Measurements from ENCODE around the gene REV3L.
"Not testable (repeated sequence)": the region's sequence is repeated elsewhere in the genome, so short reads cannot be mapped to it uniquely, and the experiment has no call there.

The REV3L gene

DNA sequence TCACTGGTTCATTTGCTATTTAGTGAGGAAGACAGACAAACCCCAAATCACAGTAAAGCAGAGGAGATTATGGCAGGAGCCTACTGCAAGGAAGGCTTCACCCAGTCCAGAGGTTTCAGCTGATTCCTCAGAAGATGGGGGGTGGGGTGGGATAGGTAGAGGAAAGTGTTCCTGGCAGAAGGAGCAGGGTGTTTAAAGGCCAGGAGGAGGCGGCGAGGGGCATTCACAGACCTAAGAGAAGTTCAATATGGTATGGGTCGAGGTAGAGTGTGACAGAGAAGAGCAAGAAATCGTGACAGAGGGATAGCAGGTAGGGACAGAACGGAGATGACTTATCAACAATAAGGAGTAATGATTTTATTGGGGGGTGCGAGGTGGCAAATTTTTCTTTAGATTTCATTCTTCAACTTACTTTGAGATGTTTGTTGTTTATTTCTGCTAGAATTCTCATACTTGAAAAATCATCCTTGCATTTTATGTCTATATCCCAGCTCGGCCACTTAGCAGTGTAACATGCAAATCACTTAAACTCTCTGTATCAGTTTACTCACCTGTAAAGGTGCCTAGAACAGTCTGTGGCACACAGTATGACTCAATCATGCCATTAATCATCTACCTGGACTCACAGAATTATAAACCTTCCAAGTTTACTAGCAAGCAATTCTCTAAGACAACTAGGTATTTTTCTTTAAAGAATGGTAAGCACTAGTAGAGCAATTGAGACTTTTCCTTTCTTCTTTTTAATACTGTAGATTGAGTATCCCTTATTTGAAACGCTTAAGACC lies 176.7 kb downstream of the REV3L start:
- H3K27ac ChIP-seq (ENCODE audit: low read depth, low read length): no peak overlapping the region
- H3K4me2 ChIP-seq (ENCODE audit: low read length): no peak overlapping the region

GRCh38 chr6:111301946-111302345 lies 181.1 kb downstream of the REV3L start:
- Histone ChIP-seq H3K4me2 (ENCODE audit: low read length) (no peak overlapping the region), H2AK5ac (ENCODE audit: low read length) (no peak overlapping the region), H3K4ac (ENCODE audit: low read depth, low read length) (no peak overlapping the region), H3K36me3 (ENCODE audit: control insufficient read depth, insufficient read depth, low read length) (peaks cover 2% of the 10 kb centered on the region), H4K8ac (ENCODE audit: low read depth, low read length) (no peak overlapping the region), H3K4me1 (ENCODE audit: control insufficient read depth, low read depth, low read length) (no peaks in the 10 kb centered on the region), H2BK5ac (ENCODE audit: low read length) (no peak overlapping the region), H4K5ac (ENCODE audit: low read length) (no peak overlapping the region), H3K56ac (ENCODE audit: low read length) (no peak overlapping the region), H3K18ac (ENCODE audit: low read length) (no peak overlapping the region), H3K9ac (ENCODE audit: low read length) (no peak overlapping the region), H3K23ac (ENCODE audit: low read length) (no peak overlapping the region), H3K27ac (ENCODE audit: low read depth, low read length) (no peak overlapping the region), H3K27me3 (ENCODE audit: insufficient read depth, low read length, poor library complexity) (no peaks in the 10 kb centered on the region), H3K4me3 (ENCODE audit: low read length) (no peak overlapping the region), H3K79me1 (ENCODE audit: low read length) (no peaks in the 10 kb centered on the region), H2BK15ac (replicated peaks; ENCODE audit: low read depth) (no peak overlapping the region), H3K79me2 (ENCODE audit: control insufficient read depth, insufficient read depth, low read length) (no peaks in the 10 kb centered on the region), H2BK120ac (ENCODE audit: low read depth, low read length) (no peak overlapping the region)
- no CpG with 5 or more reads among the region's 2 CpGs for WGBS (ENCODE audit: extremely low coverage, insufficient coverage, low lambda C conversion rate)
- no peak for DNase-seq

More for the DNA sequence above, 176.7 kb downstream of the REV3L start:
- Histone ChIP-seq H3K79me1 (ENCODE audit: low read length) (no peaks in the 10 kb centered on the region), H3K4ac (ENCODE audit: low read depth, low read length) (no peak overlapping the region), H3K18ac (ENCODE audit: low read length) (no peak overlapping the region), H3K9ac (ENCODE audit: low read length) (no peak overlapping the region), H2BK15ac (replicated peaks; ENCODE audit: low read depth) (no peak overlapping the region), H3K23ac (ENCODE audit: low read length) (no peak overlapping the region), H2BK120ac (ENCODE audit: low read depth, low read length) (no peak overlapping the region), H3K56ac (ENCODE audit: low read length) (no peak overlapping the region), H3K36me3 (ENCODE audit: control insufficient read depth, insufficient read depth, low read length) (no peaks in the 10 kb centered on the region), H2BK5ac (ENCODE audit: low read length) (no peak overlapping the region), H4K8ac (ENCODE audit: low read depth, low read length) (no peak overlapping the region), H2AK5ac (ENCODE audit: low read length) (no peak overlapping the region), H3K4me1 (ENCODE audit: control insufficient read depth, low read depth, low read length) (no peaks in the 10 kb centered on the region), H4K5ac (ENCODE audit: low read length) (no peak overlapping the region), H3K79me2 (ENCODE audit: control insufficient read depth, insufficient read depth, low read length) (no peaks in the 10 kb centered on the region), H3K27me3 (ENCODE audit: insufficient read depth, low read length, poor library complexity) (no peaks in the 10 kb centered on the region), H3K4me3 (ENCODE audit: low read length) (no peak overlapping the region)
- no CpG with 5 or more reads among the region's 8 CpGs for WGBS (ENCODE audit: extremely low coverage, insufficient coverage, low lambda C conversion rate)
- peak; percentile 39 for DNase-seq

DNA sequence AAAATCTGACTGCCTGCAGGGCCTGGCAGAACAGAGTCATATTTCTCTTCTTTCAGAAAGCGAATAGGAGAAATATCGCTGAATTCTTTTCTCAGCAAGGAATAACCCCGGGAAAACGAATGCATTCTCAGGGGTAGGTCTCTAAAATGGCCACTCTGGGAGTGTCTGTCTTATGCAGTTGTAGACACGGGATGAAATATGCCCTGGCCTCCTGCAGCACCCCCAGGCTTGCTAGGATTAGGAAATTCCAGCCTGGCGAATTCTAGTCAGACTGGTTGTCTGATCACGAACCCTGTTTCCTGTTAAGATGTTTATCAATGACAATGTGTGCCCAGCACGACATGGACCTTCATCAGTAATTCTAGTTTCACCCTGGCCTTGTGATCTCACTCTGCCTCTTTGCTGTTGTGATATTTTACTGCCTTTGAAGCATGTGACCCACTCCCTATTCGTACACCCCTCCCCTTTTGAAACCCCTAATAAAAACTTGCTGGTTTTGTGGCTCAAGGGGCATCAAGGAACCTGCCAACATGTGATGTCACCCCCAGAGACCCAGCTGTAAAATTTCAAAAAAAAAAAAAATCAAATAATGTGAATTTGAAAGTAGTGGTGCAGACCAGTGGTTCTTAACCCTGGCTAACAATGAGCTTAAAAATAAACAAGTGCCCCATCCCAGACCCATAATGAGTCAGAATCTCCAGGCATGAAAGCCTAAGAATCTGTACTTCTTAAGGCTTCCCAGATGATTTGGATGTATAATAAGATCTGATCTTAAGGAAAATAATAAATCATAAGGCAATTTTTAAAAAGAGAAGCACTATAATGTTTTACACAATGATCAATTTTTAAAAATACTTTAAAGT lies 181.8 kb downstream of the REV3L start:
- not testable (repeated sequence) for H4K5ac ChIP-seq (ENCODE audit: low read length); H3K4ac ChIP-seq (ENCODE audit: low read depth, low read length); H3K36me3 ChIP-seq (ENCODE audit: control insufficient read depth, insufficient read depth, low read length); H3K4me1 ChIP-seq (ENCODE audit: control insufficient read depth, low read depth, low read length); DNase-seq; H3K27me3 ChIP-seq (ENCODE audit: insufficient read depth, low read length, poor library complexity); H3K4me3 ChIP-seq (ENCODE audit: low read length); H4K8ac ChIP-seq (ENCODE audit: low read depth, low read length); H3K79me1 ChIP-seq (ENCODE audit: low read length); H2AK5ac ChIP-seq (ENCODE audit: low read length); H3K23ac ChIP-seq (ENCODE audit: low read length); H3K9ac ChIP-seq (ENCODE audit: low read length); H2BK120ac ChIP-seq (ENCODE audit: low read depth, low read length); H3K4me2 ChIP-seq (ENCODE audit: low read length); H3K27ac ChIP-seq (ENCODE audit: low read depth, low read length); H2BK15ac ChIP-seq (replicated peaks; ENCODE audit: low read depth); H2BK5ac ChIP-seq (ENCODE audit: low read length); H3K18ac ChIP-seq (ENCODE audit: low read length); H3K56ac ChIP-seq (ENCODE audit: low read length); H3K79me2 ChIP-seq (ENCODE audit: control insufficient read depth, insufficient read depth, low read length)
- WGBS (ENCODE audit: extremely low coverage, insufficient coverage, low lambda C conversion rate): no CpG with 5 or more reads among the region's 9 CpGs

GRCh38 chr6:111297776-111298175 lies 185.2 kb downstream of the REV3L start:
- Histone ChIP-seq H3K79me2 (ENCODE audit: control insufficient read depth, insufficient read depth, low read length) (no peaks in the 10 kb centered on the region), H3K4me3 (ENCODE audit: low read length) (no peak overlapping the region), H3K23ac (ENCODE audit: low read length) (no peak overlapping the region), H3K18ac (ENCODE audit: low read length) (no peak overlapping the region), H3K79me1 (ENCODE audit: low read length) (no peaks in the 10 kb centered on the region), H4K8ac (ENCODE audit: low read depth, low read length) (no peak overlapping the region), H3K9ac (ENCODE audit: low read length) (no peak overlapping the region), H3K36me3 (ENCODE audit: control insufficient read depth, insufficient read depth, low read length) (peaks cover 2% of the 10 kb centered on the region), H3K4ac (ENCODE audit: low read depth, low read length) (no peak overlapping the region), H2AK5ac (ENCODE audit: low read length) (no peak overlapping the region), H2BK15ac (replicated peaks; ENCODE audit: low read depth) (no peak overlapping the region), H3K4me2 (ENCODE audit: low read length) (no peak overlapping the region), H2BK5ac (ENCODE audit: low read length) (no peak overlapping the region), H3K56ac (ENCODE audit: low read length) (no peak overlapping the region), H3K27ac (ENCODE audit: low read depth, low read length) (no peak overlapping the region), H3K27me3 (ENCODE audit: insufficient read depth, low read length, poor library complexity) (no peaks in the 10 kb centered on the region), H4K5ac (ENCODE audit: low read length) (no peak overlapping the region), H2BK120ac (ENCODE audit: low read depth, low read length) (no peak overlapping the region), H3K4me1 (ENCODE audit: control insufficient read depth, low read depth, low read length) (no peaks in the 10 kb centered on the region)
- DNase-seq: no peak
- WGBS (ENCODE audit: extremely low coverage, insufficient coverage, low lambda C conversion rate): no CpG with 5 or more reads among the region's 1 CpG

GRCh38 chr6:111294374-111294967 lies 188.5 kb downstream of the REV3L start:
- Histone ChIP-seq H3K27ac (ENCODE audit: low read depth, low read length) (no peak overlapping the region), H2BK5ac (ENCODE audit: low read length) (no peak overlapping the region), H3K18ac (ENCODE audit: low read length) (no peak overlapping the region), H2BK120ac (ENCODE audit: low read depth, low read length) (no peak overlapping the region), H3K4ac (ENCODE audit: low read depth, low read length) (no peak overlapping the region), H3K4me2 (ENCODE audit: low read length) (no peak overlapping the region), H4K5ac (ENCODE audit: low read length) (no peak overlapping the region), H3K23ac (ENCODE audit: low read length) (no peak overlapping the region), H3K79me1 (ENCODE audit: low read length) (no peaks in the 10 kb centered on the region), H3K4me1 (ENCODE audit: control insufficient read depth, low read depth, low read length) (no peaks in the 10 kb centered on the region), H3K4me3 (ENCODE audit: low read length) (no peak overlapping the region), H3K9ac (ENCODE audit: low read length) (no peak overlapping the region), H4K8ac (ENCODE audit: low read depth, low read length) (no peak overlapping the region), H2AK5ac (ENCODE audit: low read length) (no peak overlapping the region), H3K79me2 (ENCODE audit: control insufficient read depth, insufficient read depth, low read length) (no peaks in the 10 kb centered on the region), H2BK15ac (replicated peaks; ENCODE audit: low read depth) (no peak overlapping the region), H3K27me3 (ENCODE audit: insufficient read depth, low read length, poor library complexity) (no peaks in the 10 kb centered on the region), H3K56ac (ENCODE audit: low read length) (no peak overlapping the region), H3K36me3 (ENCODE audit: control insufficient read depth, insufficient read depth, low read length) (no peaks in the 10 kb centered on the region)
- no peak for DNase-seq
- WGBS (ENCODE audit: extremely low coverage, insufficient coverage, low lambda C conversion rate): no CpG with 5 or more reads among the region's 7 CpGs

Data from mesendoderm (in vitro differentiated cells).